ENCODE data around the gene TMC4.
"Not testable (repeated sequence)": the region's sequence is repeated elsewhere in the genome, so short reads cannot be mapped to it uniquely, and the experiment has no call there.

DNA sequence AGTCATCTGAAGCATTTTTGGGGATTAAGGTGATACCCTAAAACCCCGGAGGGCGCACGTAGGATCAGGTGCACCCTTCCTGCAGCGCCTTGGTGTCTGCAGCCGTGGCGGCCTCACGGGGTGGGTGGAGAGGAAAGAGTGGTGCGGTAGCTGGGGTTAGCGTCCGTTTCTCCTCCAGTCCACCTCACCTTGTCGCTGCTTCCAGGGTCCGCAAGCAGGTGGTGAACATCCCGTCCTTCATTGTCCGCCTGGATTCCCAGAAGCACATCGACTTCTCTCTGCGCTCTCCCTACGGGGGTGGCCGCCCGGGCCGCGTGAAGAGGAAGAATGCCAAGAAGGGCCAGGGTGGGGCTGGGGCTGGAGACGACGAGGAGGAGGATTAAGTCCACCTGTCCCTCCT is 34.2 kb upstream of the TMC4 start:
- TF ChIP-seq, protein P1, sequence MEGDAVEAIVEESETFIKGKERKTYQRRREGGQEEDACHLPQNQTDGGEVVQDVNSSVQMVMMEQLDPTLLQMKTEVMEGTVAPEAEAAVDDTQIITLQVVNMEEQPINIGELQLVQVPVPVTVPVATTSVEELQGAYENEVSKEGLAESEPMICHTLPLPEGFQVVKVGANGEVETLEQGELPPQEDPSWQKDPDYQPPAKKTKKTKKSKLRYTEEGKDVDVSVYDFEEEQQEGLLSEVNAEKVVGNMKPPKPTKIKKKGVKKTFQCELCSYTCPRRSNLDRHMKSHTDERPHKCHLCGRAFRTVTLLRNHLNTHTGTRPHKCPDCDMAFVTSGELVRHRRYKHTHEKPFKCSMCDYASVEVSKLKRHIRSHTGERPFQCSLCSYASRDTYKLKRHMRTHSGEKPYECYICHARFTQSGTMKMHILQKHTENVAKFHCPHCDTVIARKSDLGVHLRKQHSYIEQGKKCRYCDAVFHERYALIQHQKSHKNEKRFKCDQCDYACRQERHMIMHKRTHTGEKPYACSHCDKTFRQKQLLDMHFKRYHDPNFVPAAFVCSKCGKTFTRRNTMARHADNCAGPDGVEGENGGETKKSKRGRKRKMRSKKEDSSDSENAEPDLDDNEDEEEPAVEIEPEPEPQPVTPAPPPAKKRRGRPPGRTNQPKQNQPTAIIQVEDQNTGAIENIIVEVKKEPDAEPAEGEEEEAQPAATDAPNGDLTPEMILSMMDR (IDR thresholded peaks at IDR 0.05): not testable (repeated sequence)
- not testable (repeated sequence) for TF ChIP-seq POLR2A (IDR thresholded peaks at IDR 0.05)

Data from adrenal gland (tissue), 5 donors.